GM23338 (cell line): ENCODE data around the gene KLF7. TPM values are rescaled to one million over a fixed set of nuclear protein-coding genes. Genes with fewer than 3 reads are reported as not detected.

ENCODE experiments used
- ATAC-seq: fragments of 200-7000 bp; cut with Tn5 transposase; 3 replicates; pipeline ENCODE4 v1.9.1; 2020
- DNase-seq: peaks from one replicate; pipeline ENCODE4 v3.0.0-alpha.2; 2015; ENCODE audit warnings: low spot score
- H2AFZ ChIP-seq: fragments of 200-600 bp; sonication (generic); 2 replicates; pipeline ENCODE4 v1.8.0; 2016; ENCODE audit warnings: antibody characterized with exemption, mild to moderate bottlenecking, moderate library complexity
- H3F3A ChIP-seq: fragments of 200-600 bp; sonication (generic); replicated peaks from 2 replicates; pipeline ENCODE4 v1.8.0; 2017; ENCODE audit warnings: antibody characterized with exemption, mixed run types, low read depth
- H3K27ac ChIP-seq: fragments of 200-600 bp; sonication (generic); 2 replicates; pipeline ENCODE4 v1.6.1; 2016; ENCODE audit warnings: low read depth
- H3K27me3 ChIP-seq: fragments of 200-600 bp; sonication (generic); 2 replicates; pipeline ENCODE4 v1.8.0; 2016; ENCODE audit warnings: mild to moderate bottlenecking, mixed run types, moderate library complexity; ENCODE audit not compliant: insufficient read depth
- H3K36me3 ChIP-seq: fragments of 200-600 bp; sonication (generic); 2 replicates; pipeline ENCODE4 v1.8.0; 2016; ENCODE audit warnings: mild to moderate bottlenecking; ENCODE audit not compliant: insufficient read depth
- H3K4me1 ChIP-seq: fragments of 200-600 bp; sonication (generic); 2 replicates; pipeline ENCODE4 v1.8.0; 2016; ENCODE audit warnings: mild to moderate bottlenecking, moderate library complexity; ENCODE audit not compliant: insufficient read depth
- H3K4me2 ChIP-seq: fragments of 200-600 bp; sonication (generic); 2 replicates; pipeline ENCODE4 v1.7.1; 2017; ENCODE audit warnings: mixed run types
- H3K4me3 ChIP-seq: fragments of 200-600 bp; sonication (generic); 2 replicates; pipeline ENCODE4 v1.6.1; 2016; ENCODE audit warnings: mixed run types
- H3K79me2 ChIP-seq: fragments of 200-600 bp; sonication (generic); replicated peaks from 2 replicates; pipeline ENCODE4 v1.8.0; 2017; ENCODE audit warnings: mild to moderate bottlenecking; ENCODE audit not compliant: insufficient read depth
- H3K9me2 ChIP-seq: fragments of 200-600 bp; sonication (generic); 2 replicates; pipeline ENCODE4 v1.8.0; 2017; ENCODE audit not compliant: insufficient read depth
- H4K20me1 ChIP-seq: fragments of 200-600 bp; sonication (generic); replicated peaks from 2 replicates; pipeline ENCODE4 v1.8.0; 2017; ENCODE audit warnings: mild to moderate bottlenecking; ENCODE audit not compliant: insufficient read depth
- H3K27ac Mint-ChIP-seq: 2 replicates; pipeline ENCODE4 v1.8.0; 2020; ENCODE audit warnings: inconsistent platforms, mild to moderate bottlenecking, moderate library complexity, mixed read lengths
- H3K27me3 Mint-ChIP-seq: 3 replicates; pipeline ENCODE4 v1.8.0; 2022; ENCODE audit warnings: low read depth, mild to moderate bottlenecking, moderate library complexity, mixed read lengths, inconsistent platforms; ENCODE audit not compliant: insufficient read depth, poor library complexity
- H3K36me3 Mint-ChIP-seq: 3 replicates; pipeline ENCODE4 v1.8.0; 2021; ENCODE audit warnings: low read depth, mild to moderate bottlenecking, inconsistent platforms, moderate library complexity, mixed read lengths
- H3K4me1 Mint-ChIP-seq: 3 replicates; pipeline ENCODE4 v1.8.0; 2020; ENCODE audit warnings: mild to moderate bottlenecking, inconsistent platforms, mixed read lengths
- H3K4me3 Mint-ChIP-seq: 3 replicates; pipeline ENCODE4 v1.8.0; 2021; ENCODE audit warnings: moderate library complexity, mild to moderate bottlenecking, inconsistent platforms, mixed read lengths
- H3K9me3 Mint-ChIP-seq: 3 replicates; pipeline ENCODE4 v1.8.0; 2020; ENCODE audit warnings: moderate library complexity, mild to moderate bottlenecking, inconsistent platforms, mixed read lengths
- CREB1 ChIP-seq: fragments of 250-450 bp; sonication (Bioruptor Pico); IDR thresholded peaks from 2 replicates; pipeline ENCODE4 v1.5.0; 2020; ENCODE audit warnings: low read depth, mild to moderate bottlenecking, moderate library complexity
- CTCF ChIP-seq, 2 experiments: fragments of 200-600 bp in 1 of 2; sonication (generic) in 1 of 2; conservative IDR thresholded peaks; 2 replicates each; pipeline versions ENCODE4 v1.5.1 to v1.6.1; 2016 to 2017; ENCODE audit warnings: antibody characterized with exemption in 2 of 2, low read depth in 2 of 2, mild to moderate bottlenecking in 2 of 2, moderate library complexity in 1 of 2
- ETS1 ChIP-seq: IDR thresholded peaks from 2 replicates; pipeline ENCODE4 v1.6.1; 2016; ENCODE audit warnings: antibody characterized with exemption
- EZH2 ChIP-seq: fragments of 200-600 bp; sonication (generic); IDR thresholded peaks from one replicate; pipeline ENCODE4 v1.8.0; 2017; ENCODE audit warnings: antibody characterized with exemption, mild to moderate bottlenecking, low read depth; ENCODE audit not compliant: unreplicated experiment
- EZH2phosphoT487 ChIP-seq: fragments of 200-600 bp; sonication (generic); IDR thresholded peaks from one replicate; pipeline ENCODE4 v1.8.1; 2018; ENCODE audit warnings: antibody characterized with exemption; ENCODE audit not compliant: unreplicated experiment
- NANOG ChIP-seq: IDR thresholded peaks from 2 replicates; pipeline ENCODE4 v1.6.1; 2016; ENCODE audit warnings: antibody characterized with exemption, borderline replicate concordance
- REST ChIP-seq: IDR thresholded peaks from one replicate; pipeline ENCODE4 v1.6.1; 2018; ENCODE audit warnings: antibody characterized with exemption; ENCODE audit not compliant: unreplicated experiment
- STAT1 ChIP-seq: IDR thresholded peaks from one replicate; pipeline ENCODE4 v1.6.1; 2016; ENCODE audit warnings: antibody characterized with exemption; ENCODE audit not compliant: unreplicated experiment
- ZNF331 ChIP-seq: fragments of 250-450 bp; sonication (Bioruptor Pico); IDR thresholded peaks from 2 replicates; pipeline ENCODE4 v1.5.0; 2020; ENCODE audit warnings: low read depth, mild to moderate bottlenecking, moderate library complexity
- ZNF462 ChIP-seq: fragments of 250-450 bp; sonication (Bioruptor Pico); IDR thresholded peaks from 2 replicates; pipeline ENCODE4 v1.5.0; 2020; ENCODE audit warnings: mild to moderate bottlenecking, moderate library complexity
- polyA plus RNA-seq: library from polyadenylated mRNA; unstranded; fragments of >200 nt; fragmentation: Nextera tagmentation; extraction: Ambion mirVana; gene quantifications from 2 replicates; pipeline ENCODE4 v1.2.1, GENCODE V29; 2016
- total RNA-seq: library from RNA; depleted of rRNA; stranded (reverse); fragments of >200 nt; shearing (Covaris generic); gene quantifications from 2 replicates; pipeline ENCODE4 v1.2.3, GENCODE V29; 2014

Gene KLF7
- total and polyA plus RNA-seq, 2 experiments from 2014 or later = 5.7 to 15.4 TPM

- TF ChIP-seq ZNF462 (no peak), EZH2phosphoT487 (no peak), CTCF (conservative IDR thresholded peaks at IDR 0.05; ENCODE audit: low read depth in 2 of 2) (no peak), CREB1 (CRISPR knock-in tag) (no peak), NANOG (no peak), STAT1 (no peak)
These were observed 19.6 kb upstream of the KLF7 start (continued) for GRCh38 chr2:207185372-207185771.

GRCh38 chr2:207184768-207185167, 19.0 kb upstream of the KLF7 start:
- no peaks in the 10 kb centered on the region for H3K9me3 Mint-ChIP-seq
- H3K36me3 ChIP-seq = no peaks in the 10 kb centered on the region
- no peak for DNase-seq
- no peak overlapping the region for H3K4me3 ChIP-seq
- no peaks in the 10 kb centered on the region for H4K20me1 ChIP-seq
- H3K4me1 Mint-ChIP-seq = no peaks in the 10 kb centered on the region
- no peak overlapping the region for H3K4me2 ChIP-seq
- ATAC-seq = no peak
- no peaks in the 10 kb centered on the region for H3K27me3 ChIP-seq
- no peaks in the 10 kb centered on the region for H3F3A ChIP-seq
- H3K4me3 Mint-ChIP-seq = no peak overlapping the region
- peak overlapping the region; percentile 63; the same call in 1 of the 2 replicates for H2AFZ ChIP-seq
- no peaks in the 10 kb centered on the region for H3K9me2 ChIP-seq
- no peak overlapping the region for H3K27ac ChIP-seq
- H3K79me2 ChIP-seq = no peaks in the 10 kb centered on the region
- H3K27ac Mint-ChIP-seq = no peak overlapping the region
- no peaks in the 10 kb centered on the region for H3K27me3 Mint-ChIP-seq
- no peaks in the 10 kb centered on the region for H3K36me3 Mint-ChIP-seq
- H3K4me1 ChIP-seq = no peaks in the 10 kb centered on the region
- TF ChIP-seq EZH2phosphoT487 = no peak
- TF ChIP-seq REST = no peak
- no peak for TF ChIP-seq ZNF331
- no peak for TF ChIP-seq CTCF (conservative IDR thresholded peaks at IDR 0.05; ENCODE audit: low read depth in 2 of 2)
- TF ChIP-seq STAT1 = no peak
- TF ChIP-seq ETS1 = no peak
- TF ChIP-seq EZH2 = no peak
